Measurements from ENCODE around the gene VTI1A. TPM values are rescaled to one million over a fixed set of nuclear protein-coding genes. Genes with fewer than 3 reads are reported as not detected.

Gene VTI1A
- total and polyA plus RNA-seq, 2 experiments from 2014 or later = 26.8 to 31.0 TPM

DNA sequence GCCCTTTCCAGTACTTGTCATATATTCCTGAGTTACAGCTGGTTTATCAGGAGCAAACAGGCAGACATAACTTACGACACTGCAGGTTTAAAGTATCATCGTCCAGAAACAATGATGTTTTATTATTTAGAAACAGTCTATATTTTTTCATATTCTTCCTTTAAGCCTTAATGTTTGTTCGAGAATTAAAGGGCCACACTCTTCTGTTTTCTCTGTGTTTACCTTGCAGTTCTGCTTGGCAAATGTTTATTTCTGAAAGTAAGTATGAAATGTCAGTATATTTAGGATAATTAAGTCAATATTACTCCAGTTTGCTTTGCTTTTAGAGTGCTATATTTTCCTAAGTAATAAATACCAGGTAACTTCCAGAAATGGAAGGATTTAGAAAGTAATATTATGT, 115.1 kb downstream of the VTI1A start:
- Histone ChIP-seq H3K4me1 (ENCODE audit: insufficient read depth) (peaks cover 32% of the 10 kb centered on the region), H3K36me3 (ENCODE audit: insufficient read depth) (no peaks in the 10 kb centered on the region), H3K4me2 (no peak overlapping the region), H2AFZ (no peak overlapping the region), H3F3A (replicated peaks; ENCODE audit: low read depth) (no peaks in the 10 kb centered on the region), H3K79me2 (replicated peaks; ENCODE audit: insufficient read depth) (no peaks in the 10 kb centered on the region), H4K20me1 (replicated peaks; ENCODE audit: insufficient read depth) (no peaks in the 10 kb centered on the region), H3K27ac (ENCODE audit: low read depth) (no peak overlapping the region), H3K27me3 (ENCODE audit: insufficient read depth) (no peaks in the 10 kb centered on the region), H3K4me3 (no peak overlapping the region), H3K9me2 (ENCODE audit: insufficient read depth) (no peaks in the 10 kb centered on the region)
- no peak for ATAC-seq
- peaks cover 3% of the 10 kb centered on the region for H3K27me3 Mint-ChIP-seq (ENCODE audit: insufficient read depth, low read depth, poor library complexity)
- peaks cover 43% of the 10 kb centered on the region for H3K4me1 Mint-ChIP-seq
- no peak overlapping the region for H3K4me3 Mint-ChIP-seq
- H3K9me3 Mint-ChIP-seq = no peaks in the 10 kb centered on the region
- no peaks in the 10 kb centered on the region for H3K36me3 Mint-ChIP-seq (ENCODE audit: low read depth)
- DNase-seq (ENCODE audit: low spot score) = no peak
- H3K27ac Mint-ChIP-seq = no peak overlapping the region
- TF ChIP-seq JUNB (IDR thresholded peaks at IDR 0.05; ENCODE audit: unreplicated experiment) (no peak), EZH2 (IDR thresholded peaks at IDR 0.05; ENCODE audit: low read depth, unreplicated experiment) (no peak), NANOG (IDR thresholded peaks at IDR 0.05; ENCODE audit: borderline replicate concordance) (no peak), POLR2AphosphoS5 (IDR thresholded peaks at IDR 0.05; ENCODE audit: low read depth) (no peak), CREB1 (CRISPR knock-in tag; IDR thresholded peaks at IDR 0.05; ENCODE audit: low read depth) (no peak), ZNF462 (CRISPR knock-in tag; IDR thresholded peaks at IDR 0.05) (no peak), ZNF331 (CRISPR knock-in tag; IDR thresholded peaks at IDR 0.05; ENCODE audit: low read depth) (no peak), ZNF114 (CRISPR knock-in tag; IDR thresholded peaks at IDR 0.05) (no peak), REST (IDR thresholded peaks at IDR 0.05; ENCODE audit: unreplicated experiment) (no peak), EZH2phosphoT487 (IDR thresholded peaks at IDR 0.05; ENCODE audit: unreplicated experiment) (no peak), STAT1 (IDR thresholded peaks at IDR 0.05; ENCODE audit: unreplicated experiment) (no peak), CTCF (conservative IDR thresholded peaks at IDR 0.05; ENCODE audit: low read depth in 2 of 2) (no peak)
- TF ChIP-seq, protein P1, sequence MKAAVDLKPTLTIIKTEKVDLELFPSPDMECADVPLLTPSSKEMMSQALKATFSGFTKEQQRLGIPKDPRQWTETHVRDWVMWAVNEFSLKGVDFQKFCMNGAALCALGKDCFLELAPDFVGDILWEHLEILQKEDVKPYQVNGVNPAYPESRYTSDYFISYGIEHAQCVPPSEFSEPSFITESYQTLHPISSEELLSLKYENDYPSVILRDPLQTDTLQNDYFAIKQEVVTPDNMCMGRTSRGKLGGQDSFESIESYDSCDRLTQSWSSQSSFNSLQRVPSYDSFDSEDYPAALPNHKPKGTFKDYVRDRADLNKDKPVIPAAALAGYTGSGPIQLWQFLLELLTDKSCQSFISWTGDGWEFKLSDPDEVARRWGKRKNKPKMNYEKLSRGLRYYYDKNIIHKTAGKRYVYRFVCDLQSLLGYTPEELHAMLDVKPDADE (IDR thresholded peaks at IDR 0.05) = no peak
